B cell (primary cell): ENCODE data around the gene ARMH3. TPM values are rescaled to one million over a fixed set of nuclear protein-coding genes. Genes with fewer than 3 reads are reported as not detected.

Experiments
- ATAC-seq: fragments of 200-7000 bp; cut with Tn5 transposase; one replicate; pipeline ENCODE4 v1.10.0; 2021; ENCODE audit warnings: low read depth, mild to moderate bottlenecking, moderate number of reproducible peaks, moderate library complexity
- CTCF ChIA-PET: fragments of 350-600 bp; sonication (Branson Sonifier 250); formaldehyde crosslinking; loops from one replicate; lab custom pipeline; 2021; ENCODE audit warnings: antibody characterized with exemption, inconsistent platforms; lab: Charles Lee
- POLR2A ChIA-PET: fragments of 350-600 bp; sonication (Branson Sonifier 250); formaldehyde crosslinking; loops from one replicate; lab custom pipeline; 2021; ENCODE audit warnings: antibody characterized with exemption; lab: Charles Lee
- DNase-seq: peaks from one replicate; pipeline ENCODE4 v3.0.0; 2013
- H2AFZ ChIP-seq: 2 replicates; pipeline ENCODE4 v1.6.1; 2012; ENCODE audit warnings: mild to moderate bottlenecking, low read depth, low read length; ENCODE audit not compliant: insufficient read depth, poor library complexity, severe bottlenecking
- H3K27ac ChIP-seq, 2 donors: 1 replicate in 1 of 2; 2 replicates in 1 of 2; pipeline ENCODE4 v1.5.1; 2012 to 2013; ENCODE audit warnings: low read length in 2 of 2, mild to moderate bottlenecking in 2 of 2, moderate library complexity in 1 of 2
- H3K27me3 ChIP-seq, 4 experiments: fragments of 200-600 bp in 1 of 4; sonication (generic) in 1 of 4; replicated peaks in 1 of 4; 1 replicate in 2 of 4; 2 replicates in 2 of 4; pipeline versions ENCODE4 v1.6.1 to v1.7.0; 2013 to 2016; ENCODE audit warnings: low read length in 3 of 4, mild to moderate bottlenecking in 2 of 4, mixed read lengths in 1 of 4, moderate library complexity in 1 of 4; ENCODE audit not compliant: insufficient read depth in 4 of 4, control insufficient read depth in 3 of 4; ENCODE audit errors: control extremely low read depth in 1 of 4
- H3K36me3 ChIP-seq, 2 experiments: replicated peaks in 1 of 2; 1 replicate in 1 of 2; 2 replicates in 1 of 2; pipeline versions ENCODE4 v1.6.1 to v1.7.1; 2013; ENCODE audit warnings: low read length in 1 of 2; ENCODE audit not compliant: insufficient read depth in 2 of 2, control insufficient read depth in 1 of 2; ENCODE audit errors: control extremely low read depth in 1 of 2, extremely low read depth in 1 of 2
- H3K4me1 ChIP-seq, 2 donors: fragments of 200-600 bp in 1 of 2; sonication (generic) in 1 of 2; 1 replicate in 1 of 2; 2 replicates in 1 of 2; pipeline versions ENCODE4 v1.5.1 to v1.6.1; 2013 to 2017; ENCODE audit warnings: low read length in 2 of 2; ENCODE audit not compliant: control insufficient read depth in 2 of 2, insufficient read depth in 2 of 2
- H3K4me2 ChIP-seq: replicated peaks from 2 replicates; pipeline ENCODE3; 2012; ENCODE audit warnings: mild to moderate bottlenecking, low read depth, low read length; ENCODE audit not compliant: poor library complexity, severe bottlenecking
- H3K4me3 ChIP-seq, 5 experiments: fragments of 200-600 bp in 1 of 5; sonication (generic) in 1 of 5; 1 replicate in 3 of 5; 2 replicates in 2 of 5; pipeline versions ENCODE4 v1.5.1 to v1.7.0; 2011 to 2016; ENCODE audit warnings: low read length in 4 of 5, mild to moderate bottlenecking in 4 of 5, low read depth in 2 of 5, control low read depth in 1 of 5, moderate library complexity in 1 of 5; ENCODE audit not compliant: insufficient read depth in 1 of 5; ENCODE audit errors: control extremely low read depth in 1 of 5, extremely low read depth in 1 of 5
- H3K79me2 ChIP-seq: fragments of 200-600 bp; sonication (generic); one replicate; pipeline ENCODE4 v1.6.0; 2016; ENCODE audit warnings: low read length; ENCODE audit not compliant: control insufficient read depth, insufficient read depth
- H3K9ac ChIP-seq: fragments of 200-600 bp; sonication (generic); 2 replicates; pipeline ENCODE4 v1.6.1; 2017; ENCODE audit warnings: mild to moderate bottlenecking, low read length, moderate library complexity
- H3K9me3 ChIP-seq, 3 donors: one replicate each; pipeline versions ENCODE4 v1.6.1 to v1.7.1; 2013; ENCODE audit warnings: low read length in 2 of 3; ENCODE audit not compliant: control insufficient read depth in 2 of 3, insufficient read depth in 1 of 3; ENCODE audit errors: control extremely low read depth in 1 of 3
- H4K20me1 ChIP-seq: 2 replicates; pipeline ENCODE4 v1.6.0; 2012; ENCODE audit warnings: mild to moderate bottlenecking, low read length; ENCODE audit not compliant: insufficient read depth, control insufficient read depth, poor library complexity, severe bottlenecking
- H3K27ac Mint-ChIP-seq: one replicate; pipeline ENCODE4 v1.8.0; 2021; ENCODE audit warnings: mixed read lengths
- H3K27me3 Mint-ChIP-seq: one replicate; pipeline ENCODE4 v1.8.0; 2021; ENCODE audit warnings: mixed read lengths
- H3K4me1 Mint-ChIP-seq: one replicate; pipeline ENCODE4 v1.8.0; 2021; ENCODE audit warnings: mixed read lengths
- H3K4me3 Mint-ChIP-seq: one replicate; pipeline ENCODE4 v1.8.0; 2021; ENCODE audit warnings: mixed read lengths
- H3K9me3 Mint-ChIP-seq: one replicate; pipeline ENCODE4 v1.8.0; 2022; ENCODE audit warnings: mixed read lengths; ENCODE audit not compliant: insufficient read depth
- CTCF ChIP-seq: fragments of 200-600 bp; IDR thresholded peaks from one replicate; pipeline ENCODE4 v1.8.0; 2022; ENCODE audit warnings: antibody characterized with exemption, mild to moderate bottlenecking
- EZH2 ChIP-seq: IDR thresholded peaks from 2 replicates; pipeline ENCODE4 v1.6.1; 2012; ENCODE audit warnings: borderline replicate concordance, low read depth, mild to moderate bottlenecking, moderate library complexity, low read length; ENCODE audit not compliant: insufficient read depth, poor library complexity, severe bottlenecking
- WGBS: methylation state at CpG from one replicate; pipeline ENCODE4 v1.1.5; 2013; ENCODE audit warnings: missing lambda C conversion rate; ENCODE audit not compliant: insufficient coverage; 5-methylcytosine and 5-hydroxymethylcytosine counted together
- intact Hi-C: fragments of 100-400 bp; cut with micrococcal nuclease; formaldehyde crosslinking; loops from one replicate; pipeline ENCODE4 v1.10.0; 2022
- polyA plus RNA-seq: library from polyadenylated mRNA; depleted of rRNA; stranded (reverse); fragments of >200 nt; gene quantifications from 2 replicates; pipeline ENCODE4 v1.2.3, GENCODE V29; 2012
- total RNA-seq, 2 donors: library from RNA; stranded (reverse); fragments of 120-200 nt in 1 of 2; gene quantifications; 1 replicate in 1 of 2; 2 replicates in 1 of 2; pipeline versions ENCODE4 v1.2.3 to v1.2.4, GENCODE V29; 2013 to 2022

Gene ARMH3
- total and polyA plus RNA-seq, 2 donors (not counting 1 experiment from before 2014, with no cell fraction given) = 33.4 to 40.7 TPM

GRCh38 chr10:102085336-102085735 is 29.4 kb upstream of the ARMH3 start:
- intact Hi-C loops = no loop called here
- Histone ChIP-seq H4K20me1 (no peaks in the 10 kb centered on the region), H3K4me2 (no peak overlapping the region), H3K36me3 (no peaks in the 10 kb centered on the region), H3K79me2 (no peaks in the 10 kb centered on the region), H3K9ac (no peak overlapping the region), H3K27me3 (no peaks in the 10 kb centered on the region), H3K4me3 (no peak overlapping the region), H2AFZ (no peak overlapping the region), H3K4me1 (no peaks in the 10 kb centered on the region), H3K9me3 (no peaks in the 10 kb centered on the region), H3K27ac (no peak overlapping the region)
- H3K27me3 Mint-ChIP-seq = no peaks in the 10 kb centered on the region
- CTCF ChIA-PET = no interaction called here
- no peak overlapping the region for H3K4me3 Mint-ChIP-seq
- no peak for ATAC-seq
- no peak overlapping the region for H3K27ac Mint-ChIP-seq
- no peaks in the 10 kb centered on the region for H3K4me1 Mint-ChIP-seq
- TF ChIP-seq EZH2 (no peak), CTCF (no peak)
- POLR2A ChIA-PET = no interaction called here
- no peaks in the 10 kb centered on the region for H3K9me3 Mint-ChIP-seq
- no peak for DNase-seq
- WGBS = 100% methylated on average over 1 of the region's 3 CpGs

- Mint-ChIP-seq H3K4me1 (no peaks in the 10 kb centered on the region), H3K4me3 (no peak overlapping the region), H3K27me3 (no peaks in the 10 kb centered on the region), H3K27ac (no peak overlapping the region), H3K9me3 (no peaks in the 10 kb centered on the region)
- Histone ChIP-seq H3K27me3 (no peaks in the 10 kb centered on the region), H3K36me3 (no peaks in the 10 kb centered on the region), H3K27ac (no peak overlapping the region), H3K9ac (no peak overlapping the region), H3K4me1 (no peaks in the 10 kb centered on the region), H2AFZ (no peak overlapping the region), H3K4me2 (no peak overlapping the region), H4K20me1 (no peaks in the 10 kb centered on the region), H3K9me3 (no peaks in the 10 kb centered on the region), H3K4me3 (no peak overlapping the region), H3K79me2 (no peaks in the 10 kb centered on the region)
- no peak for ATAC-seq
- no peak for TF ChIP-seq CTCF
- no peak for TF ChIP-seq EZH2
- POLR2A ChIA-PET = interaction anchor here (0.6 to 0.7 kb wide), 2 partner anchors 268 to 1612 kb away, joined by 9 to 10 read pairs; no protein-coding TSS in a partner anchor
- CTCF ChIA-PET = interaction anchor here (1.6 kb wide), 1 partner anchor 10 kb away, joined by 10 read pairs; no protein-coding TSS in a partner anchor
- DNase-seq = no peak
- intact Hi-C loops = no loop called here
- WGBS = no CpG with 5 or more reads among the region's 3 CpGs
These were observed 27.6 kb upstream of the ARMH3 start for GRCh38 chr10:102083541-102083940.
